ENCODE measurements around the gene RTL5.

The RTL5 gene

DNA sequence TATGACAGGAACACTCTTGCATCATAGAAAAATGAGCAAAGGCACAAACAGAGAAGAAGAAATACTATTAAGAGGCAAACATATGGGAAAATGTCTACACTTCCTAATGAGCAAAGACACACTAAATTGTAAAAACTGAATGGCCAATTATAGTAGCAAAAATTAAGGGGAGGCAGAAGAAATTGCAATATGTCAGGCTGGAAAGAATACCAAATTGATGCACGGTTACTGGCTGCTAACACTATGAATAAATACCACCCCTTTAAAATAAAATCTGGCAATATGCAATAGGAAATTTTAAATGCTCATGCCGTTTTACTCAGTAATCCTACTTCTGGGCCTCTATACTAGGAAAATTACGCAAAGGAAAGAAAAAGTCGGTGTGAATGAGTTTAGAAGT lies 33.8 kb upstream of the RTL5 start:
- ATAC-seq: no peak
- TF ChIP-seq RARB (CRISPR knock-in tag; IDR thresholded peaks at IDR 0.05): no peak
- no peak for TF ChIP-seq TOX (CRISPR knock-in tag; IDR thresholded peaks at IDR 0.05; ENCODE audit: borderline replicate concordance)
- TF ChIP-seq ZNF8 (CRISPR knock-in tag; IDR thresholded peaks at IDR 0.05): no peak
- TF ChIP-seq, protein P1, sequence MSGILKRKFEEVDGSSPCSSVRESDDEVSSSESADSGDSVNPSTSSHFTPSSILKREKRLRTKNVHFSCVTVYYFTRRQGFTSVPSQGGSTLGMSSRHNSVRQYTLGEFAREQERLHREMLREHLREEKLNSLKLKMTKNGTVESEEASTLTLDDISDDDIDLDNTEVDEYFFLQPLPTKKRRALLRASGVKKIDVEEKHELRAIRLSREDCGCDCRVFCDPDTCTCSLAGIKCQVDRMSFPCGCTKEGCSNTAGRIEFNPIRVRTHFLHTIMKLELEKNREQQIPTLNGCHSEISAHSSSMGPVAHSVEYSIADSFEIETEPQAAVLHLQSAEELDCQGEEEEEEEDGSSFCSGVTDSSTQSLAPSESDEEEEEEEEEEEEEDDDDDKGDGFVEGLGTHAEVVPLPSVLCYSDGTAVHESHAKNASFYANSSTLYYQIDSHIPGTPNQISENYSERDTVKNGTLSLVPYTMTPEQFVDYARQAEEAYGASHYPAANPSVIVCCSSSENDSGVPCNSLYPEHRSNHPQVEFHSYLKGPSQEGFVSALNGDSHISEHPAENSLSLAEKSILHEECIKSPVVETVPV (CRISPR knock-in tag; IDR thresholded peaks at IDR 0.05): no peak
- TF ChIP-seq CSDC2 (CRISPR knock-in tag; IDR thresholded peaks at IDR 0.05): no peak
- TF ChIP-seq ISL1 (CRISPR knock-in tag; IDR thresholded peaks at IDR 0.05): no peak

DNA sequence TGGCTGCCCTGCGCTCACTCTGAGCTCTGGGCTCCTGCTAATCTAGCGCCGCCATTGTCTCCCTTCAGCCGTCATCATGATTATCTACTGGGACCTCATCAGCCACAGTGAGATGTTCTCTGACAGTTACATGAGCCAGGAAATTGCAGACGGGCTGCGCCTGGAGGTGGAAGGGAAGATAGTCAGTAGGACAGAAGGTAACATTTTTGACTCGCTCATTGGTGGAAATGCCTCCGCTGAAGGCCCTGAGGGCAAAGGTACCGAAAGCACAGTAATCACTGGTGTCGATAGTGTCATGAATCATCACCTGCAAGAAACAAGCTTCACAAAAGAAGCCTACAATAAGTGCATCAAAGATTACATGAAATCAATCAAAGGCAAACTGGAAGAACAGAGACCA lies 28.1 kb upstream of the RTL5 start:
- ATAC-seq: no peak
- TF ChIP-seq, protein P2, sequence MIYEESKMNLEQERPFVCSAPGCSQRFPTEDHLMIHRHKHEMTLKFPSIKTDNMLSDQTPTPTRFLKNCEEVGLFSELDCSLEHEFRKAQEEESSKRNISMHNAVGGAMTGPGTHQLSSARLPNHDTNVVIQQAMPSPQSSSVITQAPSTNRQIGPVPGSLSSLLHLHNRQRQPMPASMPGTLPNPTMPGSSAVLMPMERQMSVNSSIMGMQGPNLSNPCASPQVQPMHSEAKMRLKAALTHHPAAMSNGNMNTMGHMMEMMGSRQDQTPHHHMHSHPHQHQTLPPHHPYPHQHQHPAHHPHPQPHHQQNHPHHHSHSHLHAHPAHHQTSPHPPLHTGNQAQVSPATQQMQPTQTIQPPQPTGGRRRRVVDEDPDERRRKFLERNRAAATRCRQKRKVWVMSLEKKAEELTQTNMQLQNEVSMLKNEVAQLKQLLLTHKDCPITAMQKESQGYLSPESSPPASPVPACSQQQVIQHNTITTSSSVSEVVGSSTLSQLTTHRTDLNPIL (CRISPR knock-in tag; IDR thresholded peaks at IDR 0.05; ENCODE audit: low read depth): no peak
- TF ChIP-seq BACH2 (CRISPR knock-in tag; IDR thresholded peaks at IDR 0.05; ENCODE audit: borderline replicate concordance) (no peak), ZFP30 (CRISPR knock-in tag; IDR thresholded peaks at IDR 0.05) (no peak), ZC3H10 (CRISPR knock-in tag; IDR thresholded peaks at IDR 0.05) (no peak), PPARA (CRISPR knock-in tag; IDR thresholded peaks at IDR 0.05; ENCODE audit: borderline replicate concordance) (no peak), ESRRG (CRISPR knock-in tag; IDR thresholded peaks at IDR 0.05) (no peak), ZNF8 (CRISPR knock-in tag; IDR thresholded peaks at IDR 0.05) (no peak), ISL1 (CRISPR knock-in tag; IDR thresholded peaks at IDR 0.05) (no peak), ZFP3 (CRISPR knock-in tag; IDR thresholded peaks at IDR 0.05) (no peak), ZNF565 (CRISPR knock-in tag; conservative IDR thresholded peaks at IDR 0.05; ENCODE audit: low read depth) (no peak), GLIS3 (CRISPR knock-in tag; IDR thresholded peaks at IDR 0.05) (no peak), SNAI2 (CRISPR knock-in tag; IDR thresholded peaks at IDR 0.05) (no peak)
- TF ChIP-seq, protein P3, sequence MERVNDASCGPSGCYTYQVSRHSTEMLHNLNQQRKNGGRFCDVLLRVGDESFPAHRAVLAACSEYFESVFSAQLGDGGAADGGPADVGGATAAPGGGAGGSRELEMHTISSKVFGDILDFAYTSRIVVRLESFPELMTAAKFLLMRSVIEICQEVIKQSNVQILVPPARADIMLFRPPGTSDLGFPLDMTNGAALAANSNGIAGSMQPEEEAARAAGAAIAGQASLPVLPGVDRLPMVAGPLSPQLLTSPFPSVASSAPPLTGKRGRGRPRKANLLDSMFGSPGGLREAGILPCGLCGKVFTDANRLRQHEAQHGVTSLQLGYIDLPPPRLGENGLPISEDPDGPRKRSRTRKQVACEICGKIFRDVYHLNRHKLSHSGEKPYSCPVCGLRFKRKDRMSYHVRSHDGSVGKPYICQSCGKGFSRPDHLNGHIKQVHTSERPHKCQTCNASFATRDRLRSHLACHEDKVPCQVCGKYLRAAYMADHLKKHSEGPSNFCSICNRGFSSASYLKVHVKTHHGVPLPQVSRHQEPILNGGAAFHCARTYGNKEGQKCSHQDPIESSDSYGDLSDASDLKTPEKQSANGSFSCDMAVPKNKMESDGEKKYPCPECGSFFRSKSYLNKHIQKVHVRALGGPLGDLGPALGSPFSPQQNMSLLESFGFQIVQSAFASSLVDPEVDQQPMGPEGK (CRISPR knock-in tag; IDR thresholded peaks at IDR 0.05; ENCODE audit: borderline replicate concordance): no peak
- TF ChIP-seq, protein P1 (CRISPR knock-in tag; IDR thresholded peaks at IDR 0.05): no peak
- TF ChIP-seq, protein P4, sequence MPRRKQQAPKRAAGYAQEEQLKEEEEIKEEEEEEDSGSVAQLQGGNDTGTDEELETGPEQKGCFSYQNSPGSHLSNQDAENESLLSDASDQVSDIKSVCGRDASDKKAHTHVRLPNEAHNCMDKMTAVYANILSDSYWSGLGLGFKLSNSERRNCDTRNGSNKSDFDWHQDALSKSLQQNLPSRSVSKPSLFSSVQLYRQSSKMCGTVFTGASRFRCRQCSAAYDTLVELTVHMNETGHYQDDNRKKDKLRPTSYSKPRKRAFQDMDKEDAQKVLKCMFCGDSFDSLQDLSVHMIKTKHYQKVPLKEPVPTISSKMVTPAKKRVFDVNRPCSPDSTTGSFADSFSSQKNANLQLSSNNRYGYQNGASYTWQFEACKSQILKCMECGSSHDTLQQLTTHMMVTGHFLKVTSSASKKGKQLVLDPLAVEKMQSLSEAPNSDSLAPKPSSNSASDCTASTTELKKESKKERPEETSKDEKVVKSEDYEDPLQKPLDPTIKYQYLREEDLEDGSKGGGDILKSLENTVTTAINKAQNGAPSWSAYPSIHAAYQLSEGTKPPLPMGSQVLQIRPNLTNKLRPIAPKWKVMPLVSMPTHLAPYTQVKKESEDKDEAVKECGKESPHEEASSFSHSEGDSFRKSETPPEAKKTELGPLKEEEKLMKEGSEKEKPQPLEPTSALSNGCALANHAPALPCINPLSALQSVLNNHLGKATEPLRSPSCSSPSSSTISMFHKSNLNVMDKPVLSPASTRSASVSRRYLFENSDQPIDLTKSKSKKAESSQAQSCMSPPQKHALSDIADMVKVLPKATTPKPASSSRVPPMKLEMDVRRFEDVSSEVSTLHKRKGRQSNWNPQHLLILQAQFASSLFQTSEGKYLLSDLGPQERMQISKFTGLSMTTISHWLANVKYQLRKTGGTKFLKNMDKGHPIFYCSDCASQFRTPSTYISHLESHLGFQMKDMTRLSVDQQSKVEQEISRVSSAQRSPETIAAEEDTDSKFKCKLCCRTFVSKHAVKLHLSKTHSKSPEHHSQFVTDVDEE (CRISPR knock-in tag; IDR thresholded peaks at IDR 0.05): no peak
- TF ChIP-seq, protein P5, sequence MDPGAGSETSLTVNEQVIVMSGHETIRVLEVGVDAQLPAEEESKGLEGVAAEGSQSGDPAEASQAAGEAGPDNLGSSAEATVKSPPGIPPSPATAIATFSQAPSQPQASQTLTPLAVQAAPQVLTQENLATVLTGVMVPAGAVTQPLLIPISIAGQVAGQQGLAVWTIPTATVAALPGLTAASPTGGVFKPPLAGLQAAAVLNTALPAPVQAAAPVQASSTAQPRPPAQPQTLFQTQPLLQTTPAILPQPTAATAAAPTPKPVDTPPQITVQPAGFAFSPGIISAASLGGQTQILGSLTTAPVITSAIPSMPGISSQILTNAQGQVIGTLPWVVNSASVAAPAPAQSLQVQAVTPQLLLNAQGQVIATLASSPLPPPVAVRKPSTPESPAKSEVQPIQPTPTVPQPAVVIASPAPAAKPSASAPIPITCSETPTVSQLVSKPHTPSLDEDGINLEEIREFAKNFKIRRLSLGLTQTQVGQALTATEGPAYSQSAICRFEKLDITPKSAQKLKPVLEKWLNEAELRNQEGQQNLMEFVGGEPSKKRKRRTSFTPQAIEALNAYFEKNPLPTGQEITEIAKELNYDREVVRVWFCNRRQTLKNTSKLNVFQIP (CRISPR knock-in tag; IDR thresholded peaks at IDR 0.05; ENCODE audit: borderline replicate concordance, low read depth): no peak

DNA sequence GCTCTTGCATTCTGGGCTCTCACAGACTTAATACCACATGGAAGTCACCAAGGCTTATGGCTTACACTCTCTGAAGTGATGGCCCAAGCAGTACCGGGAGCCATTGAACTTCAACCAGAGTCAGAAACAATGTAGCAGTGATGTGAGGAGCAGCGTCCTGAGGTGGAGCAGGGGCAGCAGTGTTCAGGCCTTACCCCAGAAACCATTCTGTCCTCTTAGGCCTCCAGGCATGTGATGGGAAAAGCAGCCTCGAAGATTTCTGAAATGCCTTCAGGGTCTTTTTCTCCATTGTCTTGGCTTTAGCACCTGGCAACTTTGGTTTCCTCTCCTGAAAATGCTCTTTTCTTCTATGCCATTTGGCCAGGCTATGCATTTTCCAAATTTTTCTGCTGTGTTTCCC lies 27.1 kb upstream of the RTL5 start:
- no peak for ATAC-seq
- no peak for TF ChIP-seq ZNF8 (CRISPR knock-in tag; IDR thresholded peaks at IDR 0.05)
- TF ChIP-seq OSR1 (CRISPR knock-in tag; IDR thresholded peaks at IDR 0.05): no peak
- TF ChIP-seq ISL1 (CRISPR knock-in tag; IDR thresholded peaks at IDR 0.05): no peak
- TF ChIP-seq ZNF70 (CRISPR knock-in tag; IDR thresholded peaks at IDR 0.05): no peak
- TF ChIP-seq PPARA (CRISPR knock-in tag; IDR thresholded peaks at IDR 0.05; ENCODE audit: borderline replicate concordance): no peak
